B cell (primary cell): ENCODE data around the gene DUSP9. TPM values are rescaled to one million over a fixed set of nuclear protein-coding genes. Genes with fewer than 3 reads are reported as not detected.

Source experiments
- ATAC-seq: fragments of 200-7000 bp; cut with Tn5 transposase; one replicate; pipeline ENCODE4 v1.10.0; 2021; ENCODE audit warnings: low read depth, mild to moderate bottlenecking, moderate number of reproducible peaks, moderate library complexity
- CTCF ChIA-PET: fragments of 350-600 bp; sonication (Branson Sonifier 250); formaldehyde crosslinking; loops from one replicate; lab custom pipeline; 2021; ENCODE audit warnings: antibody characterized with exemption, inconsistent platforms; lab: Charles Lee
- POLR2A ChIA-PET: fragments of 350-600 bp; sonication (Branson Sonifier 250); formaldehyde crosslinking; loops from one replicate; lab custom pipeline; 2021; ENCODE audit warnings: antibody characterized with exemption; lab: Charles Lee
- DNase-seq: peaks from one replicate; pipeline ENCODE4 v3.0.0; 2013
- H2AFZ ChIP-seq: 2 replicates; pipeline ENCODE4 v1.6.1; 2012; ENCODE audit warnings: mild to moderate bottlenecking, low read depth, low read length; ENCODE audit not compliant: insufficient read depth, poor library complexity, severe bottlenecking
- H3K27ac ChIP-seq, 2 donors: 1 replicate in 1 of 2; 2 replicates in 1 of 2; pipeline ENCODE4 v1.5.1; 2012 to 2013; ENCODE audit warnings: low read length in 2 of 2, mild to moderate bottlenecking in 2 of 2, moderate library complexity in 1 of 2
- H3K27me3 ChIP-seq, 4 experiments: fragments of 200-600 bp in 1 of 4; sonication (generic) in 1 of 4; replicated peaks in 1 of 4; 1 replicate in 2 of 4; 2 replicates in 2 of 4; pipeline versions ENCODE4 v1.6.1 to v1.7.0; 2013 to 2016; ENCODE audit warnings: low read length in 3 of 4, mild to moderate bottlenecking in 2 of 4, mixed read lengths in 1 of 4, moderate library complexity in 1 of 4; ENCODE audit not compliant: insufficient read depth in 4 of 4, control insufficient read depth in 3 of 4; ENCODE audit errors: control extremely low read depth in 1 of 4
- H3K36me3 ChIP-seq, 2 experiments: replicated peaks in 1 of 2; 1 replicate in 1 of 2; 2 replicates in 1 of 2; pipeline versions ENCODE4 v1.6.1 to v1.7.1; 2013; ENCODE audit warnings: low read length in 1 of 2; ENCODE audit not compliant: insufficient read depth in 2 of 2, control insufficient read depth in 1 of 2; ENCODE audit errors: control extremely low read depth in 1 of 2, extremely low read depth in 1 of 2
- H3K4me1 ChIP-seq, 2 donors: fragments of 200-600 bp in 1 of 2; sonication (generic) in 1 of 2; 1 replicate in 1 of 2; 2 replicates in 1 of 2; pipeline versions ENCODE4 v1.5.1 to v1.6.1; 2013 to 2017; ENCODE audit warnings: low read length in 2 of 2; ENCODE audit not compliant: control insufficient read depth in 2 of 2, insufficient read depth in 2 of 2
- H3K4me2 ChIP-seq: replicated peaks from 2 replicates; pipeline ENCODE3; 2012; ENCODE audit warnings: mild to moderate bottlenecking, low read depth, low read length; ENCODE audit not compliant: poor library complexity, severe bottlenecking
- H3K4me3 ChIP-seq, 5 experiments: fragments of 200-600 bp in 1 of 5; sonication (generic) in 1 of 5; 1 replicate in 3 of 5; 2 replicates in 2 of 5; pipeline versions ENCODE4 v1.5.1 to v1.7.0; 2011 to 2016; ENCODE audit warnings: low read length in 4 of 5, mild to moderate bottlenecking in 4 of 5, low read depth in 2 of 5, control low read depth in 1 of 5, moderate library complexity in 1 of 5; ENCODE audit not compliant: insufficient read depth in 1 of 5; ENCODE audit errors: control extremely low read depth in 1 of 5, extremely low read depth in 1 of 5
- H3K79me2 ChIP-seq: fragments of 200-600 bp; sonication (generic); one replicate; pipeline ENCODE4 v1.6.0; 2016; ENCODE audit warnings: low read length; ENCODE audit not compliant: control insufficient read depth, insufficient read depth
- H3K9ac ChIP-seq: fragments of 200-600 bp; sonication (generic); 2 replicates; pipeline ENCODE4 v1.6.1; 2017; ENCODE audit warnings: mild to moderate bottlenecking, low read length, moderate library complexity
- H3K9me3 ChIP-seq, 3 donors: one replicate each; pipeline versions ENCODE4 v1.6.1 to v1.7.1; 2013; ENCODE audit warnings: low read length in 2 of 3; ENCODE audit not compliant: control insufficient read depth in 2 of 3, insufficient read depth in 1 of 3; ENCODE audit errors: control extremely low read depth in 1 of 3
- H4K20me1 ChIP-seq: 2 replicates; pipeline ENCODE4 v1.6.0; 2012; ENCODE audit warnings: mild to moderate bottlenecking, low read length; ENCODE audit not compliant: insufficient read depth, control insufficient read depth, poor library complexity, severe bottlenecking
- H3K27ac Mint-ChIP-seq: one replicate; pipeline ENCODE4 v1.8.0; 2021; ENCODE audit warnings: mixed read lengths
- H3K27me3 Mint-ChIP-seq: one replicate; pipeline ENCODE4 v1.8.0; 2021; ENCODE audit warnings: mixed read lengths
- H3K4me1 Mint-ChIP-seq: one replicate; pipeline ENCODE4 v1.8.0; 2021; ENCODE audit warnings: mixed read lengths
- H3K4me3 Mint-ChIP-seq: one replicate; pipeline ENCODE4 v1.8.0; 2021; ENCODE audit warnings: mixed read lengths
- H3K9me3 Mint-ChIP-seq: one replicate; pipeline ENCODE4 v1.8.0; 2022; ENCODE audit warnings: mixed read lengths; ENCODE audit not compliant: insufficient read depth
- CTCF ChIP-seq: fragments of 200-600 bp; IDR thresholded peaks from one replicate; pipeline ENCODE4 v1.8.0; 2022; ENCODE audit warnings: antibody characterized with exemption, mild to moderate bottlenecking
- EZH2 ChIP-seq: IDR thresholded peaks from 2 replicates; pipeline ENCODE4 v1.6.1; 2012; ENCODE audit warnings: borderline replicate concordance, low read depth, mild to moderate bottlenecking, moderate library complexity, low read length; ENCODE audit not compliant: insufficient read depth, poor library complexity, severe bottlenecking
- WGBS: methylation state at CpG from one replicate; pipeline ENCODE4 v1.1.5; 2013; ENCODE audit warnings: missing lambda C conversion rate; ENCODE audit not compliant: insufficient coverage; 5-methylcytosine and 5-hydroxymethylcytosine counted together
- intact Hi-C: fragments of 100-400 bp; cut with micrococcal nuclease; formaldehyde crosslinking; loops from one replicate; pipeline ENCODE4 v1.10.0; 2022
- polyA plus RNA-seq: library from polyadenylated mRNA; depleted of rRNA; stranded (reverse); fragments of >200 nt; gene quantifications from 2 replicates; pipeline ENCODE4 v1.2.3, GENCODE V29; 2012
- total RNA-seq, 2 donors: library from RNA; stranded (reverse); fragments of 120-200 nt in 1 of 2; gene quantifications; 1 replicate in 1 of 2; 2 replicates in 1 of 2; pipeline versions ENCODE4 v1.2.3 to v1.2.4, GENCODE V29; 2013 to 2022

The DUSP9 gene
- total and polyA plus RNA-seq, 2 donors (not counting 1 experiment from before 2014, with no cell fraction given) = not detected

- no peaks in the 10 kb centered on the region for H3K36me3 ChIP-seq
- peaks cover 0 to 4% of the 10 kb centered on the region in 2 donors for H3K4me1 ChIP-seq
- DNase-seq (peak; percentile 59), ATAC-seq (peak; percentile 62)
- peak within 1 kb of the TSS; percentile 69 for H2AFZ ChIP-seq
- no peaks in the 10 kb centered on the region for H3K9me3 Mint-ChIP-seq
- no peaks in the 10 kb centered on the region for H3K9me3 ChIP-seq
- H3K79me2 ChIP-seq = no peaks in the 10 kb centered on the region
- POLR2A ChIA-PET = interaction anchor here (0.7 kb wide), 1 partner anchor 240 kb away, joined by 6 read pairs; no protein-coding TSS in a partner anchor
- under 1% methylated on average over 23 of the region's 66 CpGs for WGBS
- H3K27ac ChIP-seq = no peak within 1 kb of the TSS
- peak within 1 kb of the TSS; percentile 83 for H3K4me3 Mint-ChIP-seq
- no peaks in the 10 kb centered on the region for H4K20me1 ChIP-seq
- CTCF ChIA-PET = interaction anchor here (0.8 to 1.5 kb wide), 6 partner anchors 21 to 280 kb away, joined by 3 to 5 read pairs (median 4); no protein-coding TSS in a partner anchor
- H3K27me3 ChIP-seq = peaks cover 0 to 13% (median 1%) of the 10 kb centered on the region in 4 experiments
- intact Hi-C loops = no loop called here
- H3K9ac ChIP-seq = peak within 1 kb of the TSS; percentile 47
- TF ChIP-seq CTCF = peak; percentile 39
- no peak for TF ChIP-seq EZH2
- no peaks in the 10 kb centered on the region for H3K27me3 Mint-ChIP-seq
- peak within 1 kb of the TSS; percentile 58 for H3K4me2 ChIP-seq
- no peaks in the 10 kb centered on the region for H3K4me1 Mint-ChIP-seq
- no peak within 1 kb of the TSS for H3K27ac Mint-ChIP-seq
- H3K4me3 ChIP-seq = peak within 1 kb of the TSS in 4 of 5 experiments; percentile 26 to 48 (median 38)
These were observed 40.4 kb downstream of the DUSP9 start, which contains the start of gene SLC6A8 for GRCh38 chrX:153687121-153688039. SLC6A8 (plus strand) TSS chrX:153687926; CDS start chrX:153688575, 649 bp downstream.
